WERI-Rb-1 (cell line): ENCODE data around the gene PITPNC1.
"Not testable (repeated sequence)": the region's sequence is repeated elsewhere in the genome, so short reads cannot be mapped to it uniquely, and the experiment has no call there.

ENCODE experiments used
- DNase-seq: peaks from one replicate; pipeline ENCODE4 v3.0.0-alpha.2; 2020
- H3K27ac ChIP-seq: fragments of 250-450 bp; sonication (Bioruptor Pico); 2 replicates; pipeline ENCODE4 v1.5.1; 2020; ENCODE audit warnings: mild to moderate bottlenecking, moderate library complexity
- H3K27me3 ChIP-seq: fragments of 250-450 bp; sonication (Bioruptor Pico); 2 replicates; pipeline ENCODE4 v1.5.1; 2021; ENCODE audit warnings: mild to moderate bottlenecking, low read depth, moderate library complexity; ENCODE audit not compliant: insufficient read depth, severe bottlenecking
- H3K36me3 ChIP-seq: fragments of 250-450 bp; sonication (Bioruptor Pico); 2 replicates; pipeline ENCODE4 v1.5.1; 2020; ENCODE audit warnings: mild to moderate bottlenecking, moderate library complexity
- H3K4me3 ChIP-seq: 2 replicates; pipeline ENCODE4 v1.5.1; 2011; ENCODE audit warnings: low read depth, mild to moderate bottlenecking, control low read depth, low read length
- H3K9me3 ChIP-seq: fragments of 250-450 bp; sonication (Bioruptor Pico); 2 replicates; pipeline ENCODE4 v1.5.1; 2021; ENCODE audit warnings: mild to moderate bottlenecking, moderate library complexity; ENCODE audit not compliant: severe bottlenecking
- CTCF ChIP-seq: IDR thresholded peaks from 2 replicates; pipeline ENCODE4 v1.5.1; 2011; ENCODE audit warnings: low read depth, mild to moderate bottlenecking, control low read depth, inconsistent platforms, low read length

Gene PITPNC1

GRCh38 chr17:67427424-67427823, 50.3 kb downstream of the PITPNC1 start:
- Histone ChIP-seq H3K27ac (no peak overlapping the region), H3K9me3 (no peaks in the 10 kb centered on the region), H3K36me3 (no peaks in the 10 kb centered on the region), H3K4me3 (no peak overlapping the region), H3K27me3 (no peaks in the 10 kb centered on the region)
- TF ChIP-seq CTCF: no peak
- DNase-seq: no peak

- not testable (repeated sequence) for H3K36me3 ChIP-seq, H3K4me3 ChIP-seq, H3K9me3 ChIP-seq, DNase-seq, H3K27ac ChIP-seq, H3K27me3 ChIP-seq
These were observed 53.4 kb downstream of the PITPNC1 start for GRCh38 chr17:67430515-67430914.

GRCh38 chr17:67431249-67432015, 54.4 kb downstream of the PITPNC1 start:
- DNase-seq: no peak
- no peak for TF ChIP-seq CTCF
- Histone ChIP-seq H3K27me3 (no peaks in the 10 kb centered on the region), H3K4me3 (no peak overlapping the region), H3K27ac (no peak overlapping the region), H3K36me3 (no peaks in the 10 kb centered on the region), H3K9me3 (no peaks in the 10 kb centered on the region)

GRCh38 chr17:67433248-67433924, 56.3 kb downstream of the PITPNC1 start:
- H3K4me3 ChIP-seq: no peak overlapping the region
- no peak for TF ChIP-seq CTCF
- H3K36me3 ChIP-seq: no peaks in the 10 kb centered on the region
- no peak for DNase-seq
- H3K27me3 ChIP-seq: no peaks in the 10 kb centered on the region
- H3K9me3 ChIP-seq: no peaks in the 10 kb centered on the region
- H3K27ac ChIP-seq: no peak overlapping the region

- Histone ChIP-seq H3K4me3 (no peak overlapping the region), H3K36me3 (no peaks in the 10 kb centered on the region), H3K9me3 (no peaks in the 10 kb centered on the region), H3K27me3 (no peaks in the 10 kb centered on the region), H3K27ac (no peak overlapping the region)
- DNase-seq: no peak
- TF ChIP-seq CTCF: no peak
These were observed 57.0 kb downstream of the PITPNC1 start for GRCh38 chr17:67434061-67434525.

GRCh38 chr17:67435122-67435521, 58.0 kb downstream of the PITPNC1 start:
- H3K36me3 ChIP-seq: no peaks in the 10 kb centered on the region
- DNase-seq: no peak
- no peak for TF ChIP-seq CTCF
- H3K27me3 ChIP-seq: no peaks in the 10 kb centered on the region
- H3K27ac ChIP-seq: no peak overlapping the region
- no peaks in the 10 kb centered on the region for H3K9me3 ChIP-seq
- no peak overlapping the region for H3K4me3 ChIP-seq
